Measurements from ENCODE around the gene ARL8A. TPM values are rescaled to one million over a fixed set of nuclear protein-coding genes. Genes with fewer than 3 reads are reported as not detected.

The ARL8A gene
- total and polyA plus RNA-seq, 2 of the 4 experiments (the other 2 are of a cell fraction): 18.1 to 30.7 TPM

DNA sequence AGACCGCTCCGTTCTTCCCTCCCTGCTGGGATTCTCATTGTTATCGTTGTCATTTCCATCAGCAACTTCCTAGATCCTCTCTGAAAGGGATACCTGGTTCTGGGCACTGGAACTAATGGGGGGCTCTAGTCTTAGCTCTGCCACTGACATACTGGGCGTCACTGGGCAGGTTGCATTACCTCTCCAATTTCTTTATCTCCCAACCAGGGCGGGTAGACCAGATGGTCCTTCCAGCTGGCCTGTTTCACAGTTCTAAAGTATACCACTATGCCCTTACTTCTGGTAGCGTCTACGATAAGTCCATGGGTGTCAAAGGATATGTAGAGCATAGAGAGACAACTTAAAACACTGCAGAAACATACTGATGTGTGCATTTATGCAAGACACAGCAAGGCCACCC is 20.4 kb downstream of the ARL8A start:
- Histone ChIP-seq H3K4me1 (ENCODE audit: control insufficient read depth, insufficient read depth, low read length) (no peaks in the 10 kb centered on the region), H2BK5ac (ENCODE audit: low read depth, low read length, poor library complexity, severe bottlenecking) (no peak overlapping the region), H2AK9ac (replicated peaks; ENCODE audit: low read depth, low read length, poor library complexity) (no peak overlapping the region), H4K8ac (ENCODE audit: low read depth in 2 of 2, low read length in 2 of 2) (no peak overlapping the region), H2BK20ac (ENCODE audit: low read depth, low read length) (no peak overlapping the region), H3K18ac (ENCODE audit: low read depth, low read length) (no peak overlapping the region), H3K23ac (ENCODE audit: low read depth, low read length) (no peak overlapping the region), H2BK15ac (ENCODE audit: low read depth, low read length) (no peak overlapping the region), H4K20me1 (ENCODE audit: insufficient read depth, low read length) (no peaks in the 10 kb centered on the region), H3K9ac (ENCODE audit: low read depth, low read length) (no peak overlapping the region), H3K9me3 (ENCODE audit: control insufficient read depth, insufficient read depth, low read length) (no peaks in the 10 kb centered on the region), H3K79me1 (ENCODE audit: low read depth in 1 of 2, low read length in 2 of 2) (no peaks in the 10 kb centered on the region), H4K5ac (ENCODE audit: low read depth, low read length) (no peak overlapping the region), H3K4me2 (ENCODE audit: low read depth, low read length) (no peak overlapping the region), H2BK120ac (ENCODE audit: low read depth, low read length) (no peak overlapping the region), H4K91ac (ENCODE audit: insufficient read depth, low read depth, low read length) (no peak overlapping the region), H3K9me1 (ENCODE audit: insufficient read depth, low read length) (no peaks in the 10 kb centered on the region), H3K27ac (ENCODE audit: insufficient read depth, low read length) (no peak overlapping the region), H3K14ac (replicated peaks; ENCODE audit: low read depth, low read length) (no peak overlapping the region), H3K56ac (ENCODE audit: extremely low read depth, insufficient read depth, low read length) (no peak overlapping the region), H3K4ac (ENCODE audit: low read depth, low read length) (no peak overlapping the region), H2AFZ (replicated peaks; ENCODE audit: low read length, poor library complexity) (no peak overlapping the region), H3K4me3 (ENCODE audit: insufficient read depth, low read depth, low read length) (no peak overlapping the region), H3K27me3 (ENCODE audit: control insufficient read depth, insufficient read depth, low read length) (peaks cover 24% of the 10 kb centered on the region), H3K36me3 (ENCODE audit: control insufficient read depth, insufficient read depth, low read length) (no peaks in the 10 kb centered on the region), H2AK5ac (ENCODE audit: low read depth, low read length) (no peak overlapping the region)
- ChIA-PET POLR2A (ENCODE audit: unreplicated experiment) (no interaction called here), CTCF (interaction anchor here (1.6 kb wide), 1 partner anchor 11 kb away, joined by 5 read pairs; no protein-coding TSS in a partner anchor)
- intact Hi-C loops (cut with micrococcal nuclease) (no loop called here), in situ Hi-C loops (cut with MboI; ENCODE audit: low sequenced_read_pairs) (loop anchor here (10.0 kb wide), 1 partner anchor 229 kb away; no protein-coding TSS in a partner anchor), dilution Hi-C loops (cut with HindIII; ENCODE audit: low sequenced_read_pairs, unreplicated experiment) (no loop called here)
- DNase-seq: no peak
- TF ChIP-seq CEBPB (IDR thresholded peaks at IDR 0.05; ENCODE audit: low read depth, low read length) (no peak), BHLHE40 (IDR thresholded peaks at IDR 0.05; ENCODE audit: low read depth, low read length) (no peak), RAD21 (IDR thresholded peaks at IDR 0.05; ENCODE audit: low read length) (no peak), MAZ (IDR thresholded peaks at IDR 0.05; ENCODE audit: borderline replicate concordance, low read depth, low read length) (no peak)
- ATAC-seq (ENCODE audit: low read depth): no peak
- no TSS peak for BruUV-seq (replicated peaks)
- 70% methylated on average over 2 of the region's 7 CpGs; no CpG with 5 or more reads in 1 of the 2 experiments for WGBS, 2 experiments (ENCODE audit: extremely low coverage in 2 of 2, insufficient read length in 1 of 2)

Measured in IMR-90 (cell line).